ENCODE measurements around the gene ZNF791.

The ZNF791 gene

GRCh38 chr19:12647047-12647446, 36.3 kb downstream of the ZNF791 start:
- no peak for DNase-seq (ENCODE audit: low read depth)
- no peak overlapping the region for H3K4me3 ChIP-seq (replicated peaks; ENCODE audit: low read depth, low read length)
- TF ChIP-seq CTCF (IDR thresholded peaks at IDR 0.05; ENCODE audit: low read length, missing control alignments), result no peak

GRCh38 chr19:12647490-12648071, 36.9 kb downstream of the ZNF791 start:
- DNase-seq (ENCODE audit: low read depth), result peak; percentile 46
- no peak for TF ChIP-seq CTCF (IDR thresholded peaks at IDR 0.05; ENCODE audit: low read length, missing control alignments)
- peak overlapping the region; percentile 9 for H3K4me3 ChIP-seq (replicated peaks; ENCODE audit: low read depth, low read length)

GRCh38 chr19:12648088-12648487, 37.4 kb downstream of the ZNF791 start:
- no peak for DNase-seq (ENCODE audit: low read depth)
- peak; percentile 22 for TF ChIP-seq CTCF (IDR thresholded peaks at IDR 0.05; ENCODE audit: low read length, missing control alignments)
- peak overlapping the region; percentile 9 for H3K4me3 ChIP-seq (replicated peaks; ENCODE audit: low read depth, low read length)

GRCh38 chr19:12649941-12650340, 39.2 kb downstream of the ZNF791 start:
- no peak overlapping the region for H3K4me3 ChIP-seq (replicated peaks; ENCODE audit: low read depth, low read length)
- no peak for DNase-seq (ENCODE audit: low read depth)
- no peak for TF ChIP-seq CTCF (IDR thresholded peaks at IDR 0.05; ENCODE audit: low read length, missing control alignments)

GRCh38 chr19:12652219-12652618, 41.5 kb downstream of the ZNF791 start:
- no peak for TF ChIP-seq CTCF (IDR thresholded peaks at IDR 0.05; ENCODE audit: low read length, missing control alignments)
- no peak for DNase-seq (ENCODE audit: low read depth)
- H3K4me3 ChIP-seq (replicated peaks; ENCODE audit: low read depth, low read length), result no peak overlapping the region

GRCh38 chr19:12655546-12655945, 44.8 kb downstream of the ZNF791 start:
- no peak overlapping the region for H3K4me3 ChIP-seq (replicated peaks; ENCODE audit: low read depth, low read length)
- TF ChIP-seq CTCF (IDR thresholded peaks at IDR 0.05; ENCODE audit: low read length, missing control alignments), result no peak
- no peak for DNase-seq (ENCODE audit: low read depth)

- H3K4me3 ChIP-seq (replicated peaks; ENCODE audit: low read depth, low read length), result no peak overlapping the region
- DNase-seq (ENCODE audit: low read depth), result no peak
- no peak for TF ChIP-seq CTCF (IDR thresholded peaks at IDR 0.05; ENCODE audit: low read length, missing control alignments)
These were observed 46.3 kb downstream of the ZNF791 start for GRCh38 chr19:12656899-12657571.

Measured in fibroblast of pulmonary artery (primary cell).